ENCODE measurements around the gene TREH. TPM values are rescaled to one million over a fixed set of nuclear protein-coding genes. Genes with fewer than 3 reads are reported as not detected.
A peak's percentile ranks its signal among the peaks of the same experiment; 100 is the strongest.

Gene TREH
- total RNA-seq, 1 donor from 2014 or later: not detected

GRCh38 chr11:118610225-118610772 lies 69.2 kb downstream of the TREH start:
- DNase-seq: no peak

GRCh38 chr11:118609380-118610224 lies 69.8 kb downstream of the TREH start:
- peak; percentile 71 for DNase-seq

- DNase-seq: peak; percentile 68
These were observed 70.9 kb downstream of the TREH start for GRCh38 chr11:118608360-118609227.

GRCh38 chr11:118607401-118608359 lies 71.8 kb downstream of the TREH start, which contains the start of gene PHLDB1:
Gene PHLDB1 (plus strand): TSS chr11:118607615. CDS start chr11:118613837, 6,222 bp downstream.
- peak; percentile 82 for DNase-seq

Small RNA genes within 50 kb of the gene (small RNA-seq; reads per million reads assigned to genes)
- not detected for gene RNU6-376P (ENCODE audit: low replicate concordance)

Other genes starting within 250 kb of the TREH start
- 64.5 TPM for gene KMT2A, start 243.2 kb downstream of the TREH start, total RNA-seq
- 2.4 TPM for gene TTC36, start 152.2 kb downstream of the TREH start, total RNA-seq
- 24.9 TPM for gene TMEM25, start 148.5 kb downstream of the TREH start, total RNA-seq
- gene IFT46, start 113.7 kb downstream of the TREH start, total RNA-seq: 23.2 TPM
- gene ARCN1, start 107.2 kb downstream of the TREH start, total RNA-seq: 128 TPM
- 103 TPM for gene PHLDB1, start 72.0 kb downstream of the TREH start, total RNA-seq
- 166 TPM for gene DDX6, start 111.5 kb upstream of the TREH start, total RNA-seq
- gene CXCR5, start 204.2 kb upstream of the TREH start, total RNA-seq: 0.10 TPM
- gene BCL9L, start 246.3 kb upstream of the TREH start, total RNA-seq: 37.5 TPM